Measurements from ENCODE around the gene C2orf42. TPM values are rescaled to one million over a fixed set of nuclear protein-coding genes. Genes with fewer than 3 reads are reported as not detected.

C2orf42 gene
- total RNA-seq, 4 donors from 2014 or later, result 14.4 to 18.6 (median 16.1) TPM

DNA sequence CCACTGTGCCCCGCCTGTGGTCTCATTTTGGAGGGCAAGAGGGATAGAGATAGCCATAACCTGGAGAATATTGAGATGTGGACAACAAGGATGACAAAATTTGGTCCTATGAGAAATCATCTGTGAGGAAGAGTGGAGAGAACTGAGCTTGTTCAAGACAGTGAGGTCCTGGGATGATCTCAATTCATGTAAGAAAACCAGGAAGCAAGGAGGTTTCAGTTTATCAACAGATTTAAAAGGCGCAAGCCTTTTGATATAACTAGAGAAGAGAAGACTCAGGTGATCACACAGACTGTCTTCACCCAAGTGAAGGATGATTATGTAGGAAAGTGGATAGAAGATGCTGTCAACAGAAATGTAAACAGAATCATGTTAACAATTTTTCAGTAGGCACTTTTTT, 64.4 kb downstream of the C2orf42 start:
- WGBS, 2 donors, result 91 to 94% methylated on average over 2 of the region's 2 CpGs
- TF ChIP-seq, protein P1, sequence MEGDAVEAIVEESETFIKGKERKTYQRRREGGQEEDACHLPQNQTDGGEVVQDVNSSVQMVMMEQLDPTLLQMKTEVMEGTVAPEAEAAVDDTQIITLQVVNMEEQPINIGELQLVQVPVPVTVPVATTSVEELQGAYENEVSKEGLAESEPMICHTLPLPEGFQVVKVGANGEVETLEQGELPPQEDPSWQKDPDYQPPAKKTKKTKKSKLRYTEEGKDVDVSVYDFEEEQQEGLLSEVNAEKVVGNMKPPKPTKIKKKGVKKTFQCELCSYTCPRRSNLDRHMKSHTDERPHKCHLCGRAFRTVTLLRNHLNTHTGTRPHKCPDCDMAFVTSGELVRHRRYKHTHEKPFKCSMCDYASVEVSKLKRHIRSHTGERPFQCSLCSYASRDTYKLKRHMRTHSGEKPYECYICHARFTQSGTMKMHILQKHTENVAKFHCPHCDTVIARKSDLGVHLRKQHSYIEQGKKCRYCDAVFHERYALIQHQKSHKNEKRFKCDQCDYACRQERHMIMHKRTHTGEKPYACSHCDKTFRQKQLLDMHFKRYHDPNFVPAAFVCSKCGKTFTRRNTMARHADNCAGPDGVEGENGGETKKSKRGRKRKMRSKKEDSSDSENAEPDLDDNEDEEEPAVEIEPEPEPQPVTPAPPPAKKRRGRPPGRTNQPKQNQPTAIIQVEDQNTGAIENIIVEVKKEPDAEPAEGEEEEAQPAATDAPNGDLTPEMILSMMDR (IDR thresholded peaks at IDR 0.05), result no peak
- no peak for TF ChIP-seq EP300 (IDR thresholded peaks at IDR 0.05)
- TF ChIP-seq POLR2A (IDR thresholded peaks at IDR 0.05), result no peak
- Histone ChIP-seq H3K27me3 (no peaks in the 10 kb centered on the region), H3K4me1 (peaks cover 0 to 65% (median 42%) of the 10 kb centered on the region in 4 donors), H3K36me3 (no peaks in the 10 kb centered on the region), H3K9me3 (no peaks in the 10 kb centered on the region), H3K27ac (peak overlapping the region in 3 of 4 donors; percentile 97 to 100 (median 99)), H3K4me3 (no peak overlapping the region)
- DNase-seq (ENCODE audit: low spot score in 2 of 2), result no peak

DNA sequence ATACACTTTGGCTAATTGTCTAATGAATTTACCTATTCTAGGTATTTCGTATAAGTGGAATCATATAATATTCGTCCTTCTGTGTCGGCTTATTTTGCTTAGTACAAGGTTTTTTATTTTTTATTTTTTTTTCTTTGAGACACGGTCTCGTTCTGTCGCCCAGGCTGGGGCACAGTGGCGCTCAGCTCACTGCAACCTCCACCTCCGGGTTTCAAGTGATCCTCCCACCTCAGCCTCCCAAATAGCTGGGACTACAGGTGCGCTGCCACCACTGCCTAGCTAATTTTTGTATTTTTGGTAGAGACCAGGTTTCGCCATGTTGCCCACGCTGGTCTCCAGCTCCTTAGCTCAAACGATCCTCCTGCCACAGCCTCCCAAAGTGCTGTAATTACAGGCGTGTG, 65.3 kb downstream of the C2orf42 start:
- peak overlapping the region; percentile 97 to 100 (median 99) for H3K27ac ChIP-seq
- WGBS, 2 donors, result 62% methylated on average over 13 of the region's 13 CpGs
- DNase-seq (ENCODE audit: low spot score in 2 of 2), result no peak
- H3K4me3 ChIP-seq, result peak overlapping the region; percentile 52 to 71 (median 61)
- peaks cover 0 to 60% (median 38%) of the 10 kb centered on the region in 4 donors for H3K4me1 ChIP-seq
- H3K9me3 ChIP-seq, result no peaks in the 10 kb centered on the region
- H3K36me3 ChIP-seq, result no peaks in the 10 kb centered on the region
- TF ChIP-seq POLR2A (IDR thresholded peaks at IDR 0.05), result no peak
- TF ChIP-seq, protein P1 (IDR thresholded peaks at IDR 0.05), result no peak
- TF ChIP-seq EP300 (IDR thresholded peaks at IDR 0.05), result no peak
- no peaks in the 10 kb centered on the region for H3K27me3 ChIP-seq

DNA sequence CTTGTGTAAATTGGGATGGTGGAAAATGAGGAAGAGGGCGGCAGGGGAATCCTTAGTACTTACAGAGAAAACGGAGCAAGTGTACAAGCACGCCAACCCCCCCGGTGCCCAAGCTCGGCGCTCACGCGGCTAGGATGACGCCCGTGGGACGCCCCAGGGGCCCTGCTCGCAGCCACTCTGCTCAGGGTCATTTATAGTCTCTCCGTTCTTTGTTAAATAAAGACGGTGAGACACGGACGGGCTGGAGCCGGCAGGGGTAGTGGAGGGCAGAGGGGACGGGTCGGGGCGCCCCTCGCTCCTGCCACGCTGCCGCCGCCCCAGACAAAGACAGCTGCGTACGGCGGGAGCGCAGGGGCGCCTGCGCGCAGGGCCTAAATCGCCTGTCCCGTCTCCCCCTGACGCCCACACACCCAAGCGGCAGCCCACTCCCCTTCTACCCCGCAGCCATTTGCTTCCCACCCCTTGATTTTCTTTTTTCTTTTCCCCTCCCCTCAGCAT, 65.8 kb downstream of the C2orf42 start:
- TF ChIP-seq, protein P1 (IDR thresholded peaks at IDR 0.05), result no peak
- TF ChIP-seq POLR2A (IDR thresholded peaks at IDR 0.05) (peak in 1 of 2 donors; percentile 45), EP300 (IDR thresholded peaks at IDR 0.05) (peak; percentile 19 to 81)
- WGBS, 2 donors, result 1% methylated on average over 36 of the region's 36 CpGs
- H3K27ac ChIP-seq, result peak overlapping the region; percentile 97 to 100 (median 99)
- no peaks in the 10 kb centered on the region for H3K9me3 ChIP-seq
- DNase-seq (ENCODE audit: low spot score in 2 of 2), result peak; percentile 55 to 67
- H3K4me1 ChIP-seq, result peaks cover 0 to 56% (median 38%) of the 10 kb centered on the region in 4 donors
- no peaks in the 10 kb centered on the region for H3K27me3 ChIP-seq
- peak overlapping the region; percentile 52 to 71 (median 61) for H3K4me3 ChIP-seq
- H3K36me3 ChIP-seq, result no peaks in the 10 kb centered on the region

DNA sequence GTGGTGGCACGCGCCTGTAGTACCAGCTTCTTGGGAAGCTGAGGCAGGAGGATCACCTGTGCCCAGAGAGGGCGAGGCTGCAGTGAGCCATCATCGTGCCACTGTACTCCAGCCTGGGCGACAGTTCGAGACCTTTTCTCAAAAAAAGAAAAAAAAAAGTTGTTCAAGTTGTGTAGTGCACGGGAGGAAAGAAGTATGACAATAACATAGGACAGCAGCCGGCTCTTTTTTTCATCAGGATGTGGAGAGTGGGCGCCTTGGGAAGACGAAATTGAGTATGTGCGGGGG, 67.0 kb downstream of the C2orf42 start:
- H3K4me3 ChIP-seq, result peak overlapping the region; percentile 52 to 71 (median 61)
- H3K27me3 ChIP-seq, result no peaks in the 10 kb centered on the region
- H3K36me3 ChIP-seq, result no peaks in the 10 kb centered on the region
- peaks cover 0 to 62% (median 42%) of the 10 kb centered on the region in 4 donors for H3K4me1 ChIP-seq
- DNase-seq (ENCODE audit: low spot score in 2 of 2), result no peak
- H3K27ac ChIP-seq, result peak overlapping the region; percentile 97 to 100 (median 99)
- no peak for TF ChIP-seq POLR2A (IDR thresholded peaks at IDR 0.05)
- TF ChIP-seq EP300 (IDR thresholded peaks at IDR 0.05), result no peak
- TF ChIP-seq, protein P1 (IDR thresholded peaks at IDR 0.05), result no peak
- WGBS, 2 donors, result 17 to 22% methylated on average over 11 of the region's 11 CpGs
- H3K9me3 ChIP-seq, result no peaks in the 10 kb centered on the region

DNA sequence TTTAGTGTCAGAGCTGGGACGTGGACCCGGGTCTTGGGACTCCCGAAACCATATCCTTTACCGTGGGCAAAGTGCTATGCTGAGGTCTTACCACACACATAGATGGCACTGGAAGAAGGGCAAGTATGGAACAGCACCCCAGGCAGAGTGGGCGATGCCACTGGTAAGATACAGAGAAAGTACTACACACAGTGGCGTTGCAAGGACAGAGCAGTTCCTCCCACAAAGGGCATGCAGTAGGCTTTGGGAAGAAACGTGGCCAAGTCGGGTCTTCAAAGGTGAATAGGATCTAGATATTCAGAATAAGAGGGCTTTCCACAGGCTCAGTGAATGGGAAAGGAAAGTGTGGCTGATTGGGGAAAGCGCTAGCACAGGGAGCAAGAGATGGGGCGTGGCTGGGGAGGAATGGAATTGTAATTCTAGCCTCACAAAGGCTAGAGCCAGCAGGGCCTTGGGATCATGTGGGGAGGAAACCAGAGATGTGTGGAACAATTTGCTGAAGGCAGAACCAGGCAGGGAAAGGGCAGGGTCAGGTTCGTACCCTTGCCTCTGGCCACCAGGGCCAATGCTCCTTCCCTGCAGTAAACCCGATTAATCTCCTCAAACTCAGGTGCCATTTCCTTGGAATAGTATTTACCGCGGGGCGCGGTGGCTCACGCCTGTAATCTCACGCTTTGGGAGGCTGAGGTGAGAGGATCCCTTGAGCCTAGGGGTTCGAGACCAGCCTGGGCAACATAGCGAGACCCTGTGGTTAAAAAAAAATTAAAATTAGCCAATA, 67.6 kb downstream of the C2orf42 start:
- WGBS, 2 donors, result 34 to 39% methylated on average over 20 of the region's 20 CpGs
- peak; percentile 55 to 73 for DNase-seq (ENCODE audit: low spot score in 2 of 2)
- no peaks in the 10 kb centered on the region for H3K36me3 ChIP-seq
- peak overlapping the region; percentile 97 to 100 (median 99) for H3K27ac ChIP-seq
- H3K9me3 ChIP-seq, result no peaks in the 10 kb centered on the region
- TF ChIP-seq POLR2A (IDR thresholded peaks at IDR 0.05) (peak in 1 of 2 donors; percentile 29), EP300 (IDR thresholded peaks at IDR 0.05) (peak in 1 of 2 donors; percentile 62)
- TF ChIP-seq, protein P1 (IDR thresholded peaks at IDR 0.05), result peak in 1 of 5 experiments; percentile 25
- H3K27me3 ChIP-seq, result no peaks in the 10 kb centered on the region
- peak overlapping the region; percentile 52 to 71 (median 61) for H3K4me3 ChIP-seq
- H3K4me1 ChIP-seq, result peaks cover 0 to 65% (median 44%) of the 10 kb centered on the region in 4 donors
